NCI-H524 (cell line): ENCODE data around the gene RBMS1.

Source experiments
- DNase-seq, 2 experiments: peaks; one replicate each; lab custom pipeline; 2025; lab: John Stamatoyannopoulos, UW

The RBMS1 gene

DNA sequence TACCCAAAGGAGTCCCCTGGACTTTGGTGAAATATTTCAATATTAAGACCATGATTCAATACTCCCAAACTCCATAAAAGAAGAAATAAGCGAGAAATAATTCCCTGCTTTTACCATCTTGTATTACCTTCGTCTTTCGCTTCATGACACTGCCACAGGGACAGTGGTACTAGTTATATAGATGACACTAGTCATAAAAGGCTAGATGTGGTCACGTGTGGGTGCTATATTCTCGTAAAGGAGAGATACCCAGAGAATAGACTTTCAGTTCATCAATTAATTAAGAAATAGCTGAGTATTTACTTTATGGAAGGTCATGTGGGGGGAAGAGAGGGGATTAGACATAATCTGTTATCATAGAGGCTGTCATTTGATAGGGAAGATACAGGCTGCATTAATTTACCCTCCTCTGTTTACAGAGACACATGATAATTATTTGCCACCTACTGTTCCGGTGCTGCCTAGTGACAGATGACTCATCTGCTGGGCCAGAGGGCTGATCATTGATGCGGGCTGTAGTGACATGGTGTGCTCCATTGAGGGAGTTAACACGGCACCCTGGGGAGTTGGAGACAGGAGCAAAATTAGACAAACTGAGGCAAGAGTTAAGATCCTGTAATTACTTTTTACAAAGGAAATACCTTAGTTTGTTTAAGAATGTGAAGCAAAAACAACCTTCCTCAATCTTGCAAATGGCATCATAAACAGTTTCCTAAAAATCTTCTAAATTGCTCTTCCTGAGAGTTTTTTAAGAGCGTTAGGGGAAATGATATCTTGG, 215.3 kb downstream of the RBMS1 start:
- DNase-seq: no peak

DNA sequence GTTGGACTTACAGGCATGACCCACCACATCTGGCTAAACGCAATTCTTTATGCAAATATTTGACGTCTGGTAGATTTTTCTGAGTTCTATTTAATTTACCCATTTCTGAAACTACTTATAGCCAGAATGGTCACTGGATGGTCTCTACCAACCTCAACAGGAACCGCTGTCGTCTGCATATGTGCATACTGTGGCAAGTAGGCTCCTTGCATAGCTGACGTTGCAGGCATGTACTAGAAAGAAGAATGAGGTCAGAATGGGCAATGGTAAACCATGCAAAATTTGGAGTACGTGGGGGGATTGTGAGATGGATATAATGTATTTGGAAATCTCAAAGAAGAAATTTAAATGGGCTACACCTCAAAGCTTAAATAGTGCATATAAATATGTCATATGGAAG, 216.5 kb downstream of the RBMS1 start:
- no peak for DNase-seq

DNA sequence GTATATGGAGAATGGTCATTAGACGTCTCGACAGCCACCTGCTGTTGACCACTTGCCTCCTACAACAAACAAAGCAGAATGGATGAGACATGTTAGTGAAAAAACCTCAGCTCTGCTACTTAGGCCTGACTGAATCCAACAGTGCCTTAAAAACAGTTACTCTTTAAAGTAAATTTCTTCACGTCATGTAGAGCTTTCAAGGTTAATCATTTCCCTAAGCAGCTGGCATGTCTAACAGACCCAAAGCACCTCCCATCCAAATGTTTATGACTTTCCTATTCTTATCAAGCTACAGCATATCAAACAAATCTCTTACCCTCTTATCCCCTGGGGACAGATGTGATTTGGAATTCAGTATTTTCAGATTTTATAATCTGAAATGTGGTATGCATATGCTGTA, 218.0 kb downstream of the RBMS1 start:
- DNase-seq: peak in 1 of 2 experiments; percentile 16

DNA sequence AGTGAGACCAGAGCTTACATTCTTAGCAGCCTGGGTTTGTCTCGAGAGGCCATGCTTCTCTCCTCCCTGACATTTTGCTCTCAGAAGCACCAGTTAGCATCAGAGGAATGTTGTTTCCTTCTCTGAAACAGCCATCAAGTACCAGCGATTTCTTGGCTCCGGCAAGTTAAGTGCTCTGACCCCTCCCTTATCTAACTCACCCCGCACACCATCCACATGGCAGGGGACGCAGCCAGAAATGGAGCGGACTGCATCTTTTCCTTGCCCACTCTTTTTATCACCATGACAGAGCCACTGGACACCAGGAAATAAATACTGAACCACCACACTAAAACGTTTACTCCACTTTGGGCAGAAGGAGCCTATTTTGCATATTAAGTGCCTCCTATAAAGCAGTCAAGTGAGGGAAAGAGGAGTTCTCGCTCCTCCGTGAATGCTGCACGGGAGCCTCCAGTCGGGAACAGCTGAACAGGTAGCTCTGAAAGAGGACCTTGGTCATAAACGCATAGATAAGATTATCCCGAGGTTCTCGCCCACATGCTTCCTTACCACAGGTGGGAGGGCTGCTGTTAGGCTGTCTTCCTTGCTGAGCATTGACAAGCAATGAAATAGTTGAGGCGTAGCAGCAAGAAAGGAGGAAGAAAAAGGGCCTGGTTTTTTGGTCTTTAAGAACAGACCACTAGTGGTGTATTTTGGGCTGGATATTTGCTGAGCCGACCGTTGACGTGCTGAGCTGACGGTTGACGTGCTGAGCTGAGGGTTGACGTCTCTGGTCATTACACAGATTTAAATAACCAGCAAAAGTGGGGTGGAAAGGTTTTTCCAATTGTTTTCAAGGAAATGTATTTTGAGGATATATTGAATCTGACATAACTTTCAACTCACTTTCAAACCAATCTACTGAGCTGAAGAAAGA, 222.2 kb downstream of the RBMS1 start:
- no peak for DNase-seq

DNA sequence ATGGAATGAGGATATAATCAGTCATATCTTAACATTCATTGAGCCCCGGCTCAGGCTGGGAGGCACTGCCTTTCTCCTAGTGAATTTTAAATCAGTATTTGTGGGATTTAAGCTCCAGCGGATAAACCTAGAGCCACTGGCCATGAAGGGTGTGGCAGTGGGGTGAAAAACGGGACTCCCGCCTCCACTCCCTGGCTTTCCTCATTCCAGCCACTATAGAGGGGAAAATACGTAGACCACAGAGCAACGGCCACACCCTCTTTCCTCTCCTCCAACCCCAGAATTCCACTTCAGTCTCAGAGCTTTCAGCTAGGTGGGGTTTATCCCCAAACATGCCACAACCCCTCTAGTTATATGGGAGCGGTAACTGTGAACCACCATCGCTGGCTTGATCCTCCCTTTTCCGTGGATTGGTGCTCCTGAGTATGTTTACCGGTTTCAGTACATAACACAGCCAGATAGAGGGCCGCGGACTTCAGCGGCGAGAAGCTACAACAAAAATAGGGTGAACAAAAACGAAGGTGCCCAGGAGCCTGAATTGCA, 223.0 kb downstream of the RBMS1 start:
- no peak for DNase-seq

DNA sequence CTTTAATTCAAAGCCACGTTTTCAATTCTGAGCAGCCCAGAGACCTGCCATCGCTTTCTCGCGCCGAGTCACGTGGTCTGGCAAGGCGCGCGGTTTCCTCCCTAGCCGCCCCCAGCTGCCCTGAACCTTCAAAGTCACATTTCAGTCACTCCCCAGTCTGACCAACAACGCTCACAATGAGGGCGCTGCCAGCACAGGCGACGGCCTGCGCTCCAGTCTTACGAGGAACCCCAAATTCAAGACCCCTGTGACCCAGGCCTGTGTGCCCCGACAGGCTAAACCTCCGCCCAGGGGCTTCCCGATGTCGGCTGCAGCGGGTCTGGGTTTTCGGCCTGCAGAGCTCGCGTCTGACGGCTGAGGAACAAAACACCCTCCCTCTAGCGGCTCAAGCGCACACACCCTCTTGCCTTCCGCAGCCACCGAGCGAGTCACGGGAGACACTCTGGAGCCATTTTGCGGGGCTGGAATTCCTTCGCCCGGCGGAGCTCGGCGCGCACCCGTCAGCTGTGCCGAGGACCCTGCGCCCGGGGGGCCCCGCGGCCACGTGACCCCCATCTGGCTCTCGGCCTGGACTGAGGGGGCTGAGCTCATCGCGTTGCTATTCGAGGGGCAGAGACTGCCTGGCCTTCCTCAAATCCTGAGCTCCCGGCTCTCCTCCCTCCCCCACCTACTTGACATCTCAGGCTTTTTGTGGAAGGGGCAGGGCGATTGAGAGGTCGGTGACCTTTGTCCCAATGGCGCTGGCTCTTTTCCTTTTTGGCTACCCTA, 223.6 kb downstream of the RBMS1 start:
- DNase-seq: peak; percentile 74 to 82

DNA sequence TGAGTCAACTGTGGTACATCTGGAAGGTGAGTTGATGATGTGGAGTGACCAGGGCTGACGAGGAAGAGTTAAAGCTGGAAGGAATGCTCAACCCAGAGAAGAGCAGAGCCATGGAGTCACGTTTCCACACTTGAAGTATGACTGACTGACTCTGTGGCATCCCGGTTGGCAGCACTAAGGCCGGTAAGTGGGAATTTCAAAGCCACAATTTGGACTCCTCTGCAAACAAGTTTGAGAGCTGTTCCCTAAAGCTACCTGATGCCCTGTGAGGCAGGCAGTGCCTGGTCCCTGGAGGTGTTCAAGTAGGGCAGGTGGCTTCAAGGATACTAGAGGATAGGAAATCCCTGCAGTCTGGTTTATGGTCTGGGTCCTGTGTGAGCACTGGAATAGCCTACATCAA, 224.2 kb downstream of the RBMS1 start:
- no peak for DNase-seq

DNA sequence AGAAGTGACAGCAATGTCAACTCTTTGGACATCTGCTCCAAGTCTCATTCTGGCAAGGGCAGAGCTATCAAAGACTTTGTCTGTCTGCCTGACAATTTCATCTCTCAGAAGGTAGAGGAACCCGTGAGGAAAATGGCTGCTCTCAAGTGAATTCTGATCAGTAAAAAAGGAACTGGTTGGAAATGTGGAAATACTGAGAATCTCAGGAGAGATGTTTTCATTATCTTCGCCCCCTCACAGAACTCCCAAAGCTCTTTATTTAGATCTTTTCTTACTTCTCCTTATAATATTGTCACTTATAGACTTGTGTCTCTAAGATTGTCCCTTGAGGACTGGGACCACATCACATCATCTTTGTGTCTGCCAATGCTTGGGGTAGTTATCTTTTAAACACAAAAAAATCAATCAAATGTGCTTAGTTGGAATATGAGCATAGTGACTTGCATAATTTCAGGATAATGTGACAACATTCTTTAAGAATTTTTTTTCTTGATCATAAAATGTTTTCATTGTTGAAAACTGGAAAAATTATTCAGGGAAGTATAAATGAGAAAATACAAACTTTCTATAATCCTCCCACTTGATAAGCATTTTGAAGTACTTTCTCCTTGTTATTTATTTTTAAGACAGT, 225.3 kb downstream of the RBMS1 start:
- no peak for DNase-seq

DNA sequence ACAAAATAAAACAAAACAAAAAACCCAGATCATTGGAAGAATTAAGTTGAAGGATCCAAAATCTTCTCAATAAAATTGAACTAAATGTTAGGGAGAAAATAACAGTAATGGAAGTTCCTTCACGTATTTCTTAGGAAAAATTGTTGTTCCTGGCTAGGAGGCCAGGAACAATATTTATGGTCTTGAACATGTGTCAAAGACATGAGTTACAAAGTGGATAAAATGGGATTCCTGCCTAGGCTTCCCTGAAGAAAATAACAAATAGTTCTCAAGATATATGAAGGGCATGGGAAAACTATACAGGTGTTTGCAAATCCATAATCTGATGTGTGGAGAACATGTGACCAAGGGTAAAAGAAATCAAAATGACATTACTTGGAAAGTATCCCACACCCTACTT, 225.9 kb downstream of the RBMS1 start:
- DNase-seq: no peak

DNA sequence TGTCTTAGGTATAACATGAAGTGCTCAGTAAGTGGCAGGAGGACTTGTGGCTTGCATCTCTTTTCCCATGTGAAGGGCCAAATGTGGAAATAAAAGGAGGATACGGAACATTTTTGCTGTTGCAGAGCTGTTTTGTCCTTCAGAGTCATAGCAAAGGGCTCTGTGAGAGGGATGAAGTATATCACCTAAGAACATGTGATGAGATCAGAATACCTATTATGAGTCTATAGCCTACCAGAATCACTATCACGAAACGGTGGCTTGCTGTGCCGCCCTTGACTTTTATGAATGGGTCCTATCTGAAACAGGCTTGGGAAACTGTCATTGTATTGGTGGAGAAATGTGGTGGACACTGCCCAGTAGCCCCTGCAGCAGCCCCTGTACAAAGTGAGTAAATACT, 226.6 kb downstream of the RBMS1 start:
- DNase-seq: no peak

DNA sequence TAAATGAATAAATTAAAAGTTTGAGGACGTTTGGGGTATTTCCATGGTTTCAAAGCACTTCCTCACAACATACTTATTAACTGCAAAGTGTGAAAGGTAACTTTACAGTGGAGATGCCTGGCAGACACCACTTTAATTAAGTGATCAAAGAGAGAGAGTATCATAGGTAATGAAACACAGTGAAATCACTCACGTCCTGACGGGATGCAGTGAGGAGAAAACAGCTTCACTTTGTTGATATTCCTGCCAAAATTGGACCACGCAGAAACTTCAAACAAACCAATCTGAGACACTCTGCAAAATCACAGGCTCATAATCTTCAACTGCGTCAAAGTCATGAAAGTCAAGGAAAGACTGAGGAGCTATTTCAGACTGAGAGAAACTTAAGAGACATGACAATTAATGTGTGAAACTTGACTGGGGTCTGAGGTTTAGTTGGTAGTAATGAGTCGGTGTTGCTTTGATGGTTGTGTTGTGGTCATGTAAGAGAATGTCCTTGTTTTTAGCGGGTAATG, 227.5 kb downstream of the RBMS1 start:
- no peak for DNase-seq

DNA sequence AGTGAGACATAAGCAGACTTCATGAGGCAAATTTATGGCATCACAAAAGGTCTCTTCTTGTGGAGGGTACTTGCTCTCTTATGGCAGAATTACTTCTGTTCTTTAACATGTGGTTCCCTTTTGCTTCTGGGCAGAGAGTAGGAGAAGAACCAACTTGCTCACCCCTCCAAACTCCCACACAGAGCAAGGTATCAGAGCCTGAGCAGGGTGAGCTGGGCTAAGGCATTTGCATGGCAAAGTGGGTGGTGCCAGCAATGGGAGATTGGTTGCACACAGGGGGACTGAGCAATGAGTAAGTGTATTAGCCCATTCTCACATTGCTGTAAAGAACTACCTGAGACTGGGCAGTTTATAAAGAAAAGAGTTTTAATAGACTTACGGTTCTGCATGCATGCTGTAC, 229.3 kb downstream of the RBMS1 start:
- DNase-seq: no peak

DNA sequence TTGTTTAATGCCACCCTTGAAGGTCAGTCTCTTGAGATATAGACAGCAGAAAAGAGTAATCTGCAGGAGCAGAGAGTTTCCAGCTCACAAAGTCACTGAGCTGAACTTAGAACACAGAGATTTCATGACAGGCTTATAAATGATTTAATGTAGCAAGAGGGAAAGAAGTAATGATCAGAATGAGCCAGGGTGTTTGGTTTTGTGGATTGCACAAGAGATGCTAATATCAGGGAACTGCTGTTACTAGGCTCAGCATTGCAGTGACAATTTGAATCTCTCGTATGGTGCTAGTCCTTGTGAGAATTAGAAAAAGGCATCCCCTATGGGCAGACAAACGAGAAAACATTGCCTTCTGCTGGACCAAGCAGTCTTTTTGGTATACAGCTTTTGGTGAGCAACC, 231.9 kb downstream of the RBMS1 start:
- DNase-seq: no peak

DNA sequence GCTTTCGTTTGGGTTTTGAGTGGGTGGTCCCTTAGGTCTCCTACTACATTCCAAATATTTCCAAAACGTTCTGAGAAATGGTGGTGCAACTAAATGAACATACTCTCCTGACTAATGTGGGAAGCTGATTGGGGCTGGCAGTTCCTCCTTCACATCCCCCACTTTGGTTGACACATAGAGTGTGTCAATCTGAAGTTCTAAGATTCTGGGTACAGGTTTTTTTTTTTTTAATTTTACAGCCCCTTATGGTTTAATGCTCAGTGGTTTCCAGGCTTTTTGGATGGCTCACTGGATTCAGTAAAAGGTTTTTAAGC, 235.2 kb downstream of the RBMS1 start:
- DNase-seq: no peak

DNA sequence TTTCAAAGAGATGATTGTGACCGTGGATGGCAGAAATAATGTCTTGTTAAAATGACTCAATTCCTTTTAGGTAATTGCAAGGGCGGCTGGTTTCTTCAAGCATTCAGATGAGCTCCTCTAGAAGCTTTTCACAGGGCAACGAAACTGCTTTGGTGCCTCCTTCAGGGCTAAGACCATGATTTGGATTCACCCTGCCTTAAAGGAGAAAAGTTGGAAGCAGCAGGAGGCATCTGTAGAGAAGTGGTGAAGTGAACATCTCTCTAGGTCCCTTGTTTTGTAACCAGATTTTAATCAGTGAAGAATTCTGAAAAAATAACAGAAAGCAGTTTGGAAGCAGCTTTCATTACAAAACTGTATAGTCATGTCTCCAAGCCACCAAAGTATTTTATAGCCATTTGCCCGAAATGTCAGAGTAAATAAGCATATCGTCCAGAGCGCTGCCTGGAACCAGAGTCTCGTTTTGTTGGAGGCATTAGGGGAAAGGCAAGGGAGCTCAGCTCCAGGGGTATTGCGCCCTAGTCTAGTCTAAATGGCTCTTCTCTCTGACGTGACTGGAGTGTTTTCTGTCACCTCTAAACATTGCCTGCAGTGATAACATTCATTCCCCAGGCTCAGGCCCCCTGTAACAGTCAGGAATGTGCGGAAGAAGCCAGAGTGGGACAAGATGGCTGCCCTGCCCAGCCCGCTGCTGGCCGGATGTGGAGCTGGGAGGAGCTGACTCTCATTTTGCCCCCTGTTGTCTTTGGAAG, 235.7 kb downstream of the RBMS1 start:
- no peak for DNase-seq

DNA sequence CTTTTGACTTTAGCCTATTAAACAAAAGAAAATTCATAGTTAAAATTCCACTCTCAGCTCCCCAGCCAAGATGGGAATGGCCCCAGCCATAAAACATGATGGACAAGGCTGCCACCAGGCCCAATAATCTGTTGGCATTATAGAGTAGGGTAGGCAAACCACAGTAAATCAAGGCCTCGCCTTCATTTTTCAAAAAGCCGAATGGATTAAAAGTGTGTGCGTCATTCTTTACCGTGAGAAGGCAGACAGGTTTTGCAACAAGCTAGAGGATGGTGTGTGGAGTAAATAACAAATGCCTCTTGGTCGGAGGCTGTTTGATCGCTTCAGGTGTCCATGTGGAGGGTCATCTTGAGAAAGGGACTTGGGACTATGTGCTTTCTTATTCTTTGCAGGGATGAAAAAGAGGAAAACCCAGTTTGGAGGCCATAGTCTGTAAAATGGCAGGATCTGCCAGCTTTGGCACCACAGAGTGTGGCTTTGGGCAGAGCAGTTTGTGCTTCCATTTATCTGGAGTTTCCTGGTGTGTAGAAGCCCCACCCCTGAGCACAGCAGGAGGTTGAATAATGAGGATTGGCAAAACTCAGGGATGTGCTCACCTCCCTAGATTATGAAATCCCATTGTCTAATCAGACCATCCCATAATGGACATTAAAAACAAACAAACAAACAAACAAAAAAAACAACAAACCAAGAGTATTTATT, 236.4 kb downstream of the RBMS1 start:
- no peak for DNase-seq

DNA sequence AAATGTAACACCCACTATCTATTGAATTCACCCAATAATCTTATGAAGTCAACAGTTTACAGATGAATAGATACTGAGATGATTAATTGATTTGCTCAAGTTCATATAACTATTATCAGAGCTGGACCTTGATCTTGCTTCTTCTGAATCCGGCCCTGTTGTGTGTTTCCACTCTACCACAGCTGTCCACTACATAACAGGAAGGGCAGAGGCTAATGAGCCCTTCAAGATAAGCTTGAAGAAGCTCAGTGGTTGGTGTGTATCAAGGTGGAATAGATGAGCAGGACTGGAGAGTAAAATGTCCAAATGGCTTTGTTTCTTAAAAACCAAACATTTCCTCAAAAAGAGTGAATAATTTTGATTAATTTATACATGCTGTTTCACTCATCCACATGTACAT, 237.1 kb downstream of the RBMS1 start:
- DNase-seq: no peak

DNA sequence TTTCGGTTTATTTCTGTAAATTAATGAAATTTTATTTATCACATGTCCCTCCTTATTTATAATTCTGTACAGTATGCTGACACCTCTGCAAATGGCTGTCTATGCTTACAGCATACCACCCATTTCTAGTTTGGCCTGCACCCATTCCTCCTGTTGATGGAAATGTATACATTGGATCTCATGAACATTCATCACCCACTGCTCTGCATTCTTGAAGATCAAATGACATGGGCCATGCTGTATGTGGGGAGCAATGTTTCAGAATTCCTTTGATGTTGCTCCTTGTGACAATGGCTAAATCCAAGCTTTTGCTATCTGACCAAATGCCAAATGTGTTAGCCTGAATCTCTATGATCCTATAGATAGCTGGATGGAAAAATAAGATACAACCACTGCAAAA, 238.2 kb downstream of the RBMS1 start:
- DNase-seq: no peak

DNA sequence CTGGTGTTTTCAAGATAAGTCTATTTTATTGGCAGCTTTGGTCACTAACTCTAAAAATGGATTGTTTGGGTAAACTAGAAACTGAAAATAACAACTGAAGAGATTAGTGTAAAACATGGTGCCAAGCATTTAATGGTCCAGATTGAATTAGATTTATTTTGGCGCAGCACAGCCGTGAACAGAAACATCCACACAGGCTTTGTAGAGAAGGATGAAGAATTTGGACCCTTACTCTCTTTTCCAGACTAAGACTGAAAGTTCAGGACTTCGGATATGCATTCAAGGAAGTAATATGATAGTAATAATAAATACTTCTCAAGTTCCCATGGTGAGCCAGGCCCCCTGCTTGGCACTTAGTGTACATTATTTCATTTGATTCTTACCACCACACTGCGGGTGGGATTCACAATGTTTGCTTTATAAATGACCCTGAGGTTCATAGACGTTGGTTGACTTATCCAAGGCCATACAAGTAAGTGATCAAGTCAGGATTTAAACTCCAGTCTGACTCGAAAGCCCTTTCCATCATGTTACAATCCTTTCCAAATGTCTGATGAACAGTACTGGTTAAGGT, 239.3 kb downstream of the RBMS1 start:
- no peak for DNase-seq
